Stomach (tissue), 9 donors: Measurements from ENCODE around the gene TAPBP. TPM values are rescaled to one million over a fixed set of nuclear protein-coding genes. Genes with fewer than 3 reads are reported as not detected.

ENCODE experiments used
- DNase-seq, 2 donors: peaks; one replicate each; pipeline versions ENCODE4 v3.0.0 to v3.0.0-alpha.2; 2013 to 2019
- H3K27ac ChIP-seq, 5 donors: fragments of 200-600 bp in 4 of 5; sonication (generic) in 4 of 5; one replicate each; pipeline ENCODE4 v1.5.1; 2013 to 2019; ENCODE audit warnings: mild to moderate bottlenecking in 1 of 5, moderate library complexity in 1 of 5
- H3K27me3 ChIP-seq, 3 donors: fragments of 200-600 bp; sonication (generic); one replicate each; pipeline ENCODE4 v1.5.1; 2017 to 2019; ENCODE audit warnings: mixed run types in 1 of 3
- H3K36me3 ChIP-seq, 4 donors: fragments of 200-600 bp; sonication (generic); 1 replicate in 3 of 4; 2 replicates in 1 of 4; pipeline ENCODE4 v1.5.1; 2016 to 2019
- H3K4me1 ChIP-seq, 4 donors: fragments of 200-600 bp; sonication (generic); one replicate each; pipeline ENCODE4 v1.5.1; 2016 to 2019
- H3K4me3 ChIP-seq, 4 donors: fragments of 200-600 bp; sonication (generic) in 3 of 4; one replicate each; pipeline ENCODE4 v1.5.1; 2016 to 2019; ENCODE audit warnings: mild to moderate bottlenecking in 1 of 4
- H3K9me3 ChIP-seq, 4 donors: fragments of 200-600 bp; sonication (generic); one replicate each; pipeline ENCODE4 v1.5.1; 2016 to 2019
- CTCF ChIP-seq, 7 experiments: fragments of 450-650 bp in 4 of 7; fragments of 200-600 bp in 3 of 7; sonication (generic) in 3 of 7; IDR thresholded peaks; one replicate each; pipeline ENCODE4 v1.5.1; 2016 to 2019; ENCODE audit warnings: antibody characterized with exemption in 7 of 7, control low read depth in 2 of 7, mild to moderate bottlenecking in 1 of 7
- EP300 ChIP-seq: sonication (generic); formaldehyde crosslinking; IDR thresholded peaks from one replicate; pipeline ENCODE4 v1.6.1; 2017; ENCODE audit warnings: antibody characterized with exemption
- POLR2A ChIP-seq, 4 donors: fragments of 450-650 bp; IDR thresholded peaks; one replicate each; pipeline ENCODE4 v1.6.1; 2016; ENCODE audit warnings: antibody characterized with exemption in 4 of 4, control low read depth in 2 of 4, mild to moderate bottlenecking in 1 of 4, moderate library complexity in 1 of 4
- POLR2AphosphoS5 ChIP-seq, 3 donors: sonication (generic); formaldehyde crosslinking; IDR thresholded peaks; one replicate each; pipeline ENCODE4 v1.6.1; 2016; ENCODE audit warnings: antibody characterized with exemption in 3 of 3
- WGBS, 5 donors: extraction: QIAGEN DNeasy Blood & Tissue Kit in 3 of 5; methylation state at CpG; one replicate each; pipeline versions ENCODE4 v1.1.5 to v1.1.7; 2013 to 2018; 5-methylcytosine and 5-hydroxymethylcytosine counted together
- intact Hi-C: fragments of 100-400 bp; cut with DNase I; formaldehyde crosslinking; loops from one replicate; pipeline ENCODE4 v1.15.1; 2023; ENCODE audit warnings: low total_unique reads
- polyA plus RNA-seq, 3 donors: library from polyadenylated mRNA; stranded (reverse); fragments of 200-250 nt; gene quantifications; one replicate each; pipeline ENCODE4 v1.2.3, GENCODE V29; 2013
- total RNA-seq, 5 donors: library from RNA; depleted of rRNA; stranded (reverse); fragments of >200 nt; gene quantifications; one replicate each; pipeline versions ENCODE4 v1.1.0 to v1.2.3, GENCODE V29; 2014 to 2016
- donor health status: healthy with polysubstance abuse.
- donor health status: Bipolar disorder and iron deficiency.
- donor health status: healthy.

TAPBP gene
- total and polyA plus RNA-seq, 8 donors: 17.0 to 242 (median 52.0) TPM

- H3K36me3 ChIP-seq: peaks cover 27 to 36% (median 34%) of the 10 kb centered on the region in 4 donors
- peaks cover 41 to 66% (median 63%) of the 10 kb centered on the region in 4 donors for H3K4me1 ChIP-seq
- no peaks in the 10 kb centered on the region for H3K27me3 ChIP-seq
- no peak for DNase-seq
- H3K27ac ChIP-seq: peak overlapping the region in 4 of 5 donors; percentile 91 to 97 (median 92)
- TF ChIP-seq POLR2A (IDR thresholded peaks at IDR 0.05) (no peak), EP300 (no peak), CTCF (IDR thresholded peaks at IDR 0.05) (no peak)
- 79 to 86% (median 82%) methylated on average over 9 of the region's 9 CpGs for WGBS, 5 donors
- intact Hi-C loops: no loop called here
- H3K4me3 ChIP-seq: peak overlapping the region; percentile 71 to 91 (median 74)
- H3K9me3 ChIP-seq: no peaks in the 10 kb centered on the region
Measured at GRCh38 chr6:33321227-33321626, 7.3 kb upstream of the TAPBP start.

GRCh38 chr6:33320315-33321181, 6.7 kb upstream of the TAPBP start:
- DNase-seq: peak in 1 of 2 donors; percentile 59

GRCh38 chr6:33319939-33320314, 6.0 kb upstream of the TAPBP start:
- H3K9me3 ChIP-seq: no peaks in the 10 kb centered on the region
- intact Hi-C loops: no loop called here
- no peak for DNase-seq
- WGBS, 5 donors: 86 to 93% (median 89%) methylated on average over 3 of the region's 3 CpGs
- H3K27me3 ChIP-seq: no peaks in the 10 kb centered on the region
- H3K36me3 ChIP-seq: peaks cover 27 to 45% (median 40%) of the 10 kb centered on the region in 4 donors
- H3K4me3 ChIP-seq: peak overlapping the region in 2 of 4 donors; percentile 11 to 91
- peaks cover 48 to 79% (median 76%) of the 10 kb centered on the region in 4 donors for H3K4me1 ChIP-seq
- H3K27ac ChIP-seq: peak overlapping the region in 4 of 5 donors; percentile 64 to 97 (median 92)
- TF ChIP-seq CTCF (IDR thresholded peaks at IDR 0.05) (no peak), POLR2A (IDR thresholded peaks at IDR 0.05) (no peak), POLR2AphosphoS5 (IDR thresholded peaks at IDR 0.05) (no peak)

More at GRCh38 chr6:33320315-33321181, 6.7 kb upstream of the TAPBP start:
- TF ChIP-seq POLR2AphosphoS5 (IDR thresholded peaks at IDR 0.05) (no peak), EP300 (no peak), POLR2A (IDR thresholded peaks at IDR 0.05) (no peak), CTCF (IDR thresholded peaks at IDR 0.05) (no peak)
- Histone ChIP-seq H3K4me3 (peak overlapping the region in 2 of 4 donors; percentile 71 to 91), H3K27ac (peak overlapping the region in 4 of 5 donors; percentile 64 to 97 (median 92)), H3K9me3 (no peaks in the 10 kb centered on the region), H3K27me3 (no peaks in the 10 kb centered on the region), H3K4me1 (peaks cover 42 to 73% (median 70%) of the 10 kb centered on the region in 4 donors), H3K36me3 (peaks cover 27 to 43% (median 40%) of the 10 kb centered on the region in 4 donors)
- intact Hi-C loops: no loop called here
- WGBS, 5 donors: 55 to 78% (median 75%) methylated on average over 19 to 32 of the region's 32 CpGs

GRCh38 chr6:33318426-33319073, 4.7 kb upstream of the TAPBP start:
- intact Hi-C loops: no loop called here
- TF ChIP-seq POLR2A (IDR thresholded peaks at IDR 0.05): no peak
- no peak for TF ChIP-seq EP300
- TF ChIP-seq POLR2AphosphoS5 (IDR thresholded peaks at IDR 0.05): no peak
- no peak for TF ChIP-seq CTCF (IDR thresholded peaks at IDR 0.05)
- Histone ChIP-seq H3K27me3 (no peaks in the 10 kb centered on the region), H3K9me3 (no peaks in the 10 kb centered on the region), H3K4me3 (peak overlapping the region; percentile 47 to 58 (median 53)), H3K4me1 (peaks cover 48 to 80% (median 76%) of the 10 kb centered on the region in 4 donors), H3K27ac (peak overlapping the region; percentile 80 to 97 (median 89)), H3K36me3 (peaks cover 27 to 45% (median 40%) of the 10 kb centered on the region in 4 donors)
- no peak for DNase-seq
- 56 to 61% (median 60%) methylated on average over 8 of the region's 8 CpGs for WGBS, 5 donors
